Measurements from ENCODE around the gene TEX2. TPM values are rescaled to one million over a fixed set of nuclear protein-coding genes. Genes with fewer than 3 reads are reported as not detected.
"Not testable (repeated sequence)": the region's sequence is repeated elsewhere in the genome, so short reads cannot be mapped to it uniquely, and the experiment has no call there.

TEX2 gene
- total RNA-seq, 1 experiment from 2014 or later: 13.7 TPM

DNA sequence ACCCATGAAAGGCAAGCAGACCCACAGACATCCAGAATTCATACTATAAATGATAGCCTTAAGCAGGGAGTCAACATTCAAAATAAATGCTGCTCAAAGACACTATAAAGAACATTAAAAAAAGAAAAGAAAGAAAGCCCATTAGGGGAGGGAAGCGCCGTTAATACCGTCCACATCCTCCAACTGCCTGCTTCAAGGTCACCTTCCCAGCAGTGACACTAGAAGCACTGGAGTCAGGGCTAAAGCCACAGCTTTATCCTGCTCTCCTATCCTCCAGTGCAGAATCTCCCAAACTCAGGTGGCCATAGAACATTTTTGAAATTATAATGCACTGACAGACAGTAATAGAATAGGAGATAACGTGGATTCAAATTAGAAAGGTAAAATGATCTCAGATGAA, 59.4 kb downstream of the TEX2 start:
- DNase-seq (ENCODE audit: low read depth in 1 of 2, low spot score in 2 of 2): no peak
- no peaks in the 10 kb centered on the region for H3K36me3 ChIP-seq
- H3K27ac ChIP-seq: no peak overlapping the region
- no peak overlapping the region for H3K4me3 ChIP-seq
- no peaks in the 10 kb centered on the region for H3K9me3 ChIP-seq (replicated peaks)
- peaks cover 14% of the 10 kb centered on the region for H3K4me1 ChIP-seq (replicated peaks)
- no peaks in the 10 kb centered on the region for H3K27me3 ChIP-seq (replicated peaks)

DNA sequence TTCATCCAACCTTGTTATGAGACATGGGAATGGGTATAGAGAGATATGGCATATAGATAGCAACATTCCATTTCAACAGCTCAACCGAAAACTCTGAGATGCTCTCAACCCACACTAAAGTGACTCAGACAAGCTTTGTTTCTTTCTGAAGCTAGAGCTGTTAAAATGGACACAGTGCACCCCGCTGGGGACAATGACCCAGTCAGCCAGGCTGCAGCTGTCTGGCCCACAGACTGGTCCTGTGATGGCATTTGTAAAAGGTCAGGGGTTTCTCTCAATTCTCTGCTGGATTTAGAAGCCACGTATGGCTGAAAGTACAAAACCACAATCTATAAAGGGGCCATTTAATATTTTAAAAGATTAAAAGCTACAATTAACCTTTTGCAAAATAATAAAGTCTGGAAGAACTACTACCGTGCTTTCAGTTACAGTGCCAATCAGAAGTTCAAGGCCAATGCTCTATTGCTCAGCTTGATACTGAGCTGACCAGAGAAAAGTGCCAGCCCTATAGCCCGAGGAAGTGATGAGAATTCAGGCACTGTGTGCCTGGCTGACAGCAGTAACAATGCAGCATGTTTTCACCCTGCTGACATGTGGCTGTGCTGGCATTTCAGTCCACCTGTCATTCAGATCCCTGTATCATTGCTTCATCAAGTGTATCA, 60.2 kb downstream of the TEX2 start:
- H3K9me3 ChIP-seq (replicated peaks): no peaks in the 10 kb centered on the region
- no peak overlapping the region for H3K27ac ChIP-seq
- H3K4me1 ChIP-seq (replicated peaks): peaks cover 14% of the 10 kb centered on the region
- DNase-seq (ENCODE audit: low read depth in 1 of 2, low spot score in 2 of 2): peak; percentile 44 to 64
- no peaks in the 10 kb centered on the region for H3K27me3 ChIP-seq (replicated peaks)
- H3K36me3 ChIP-seq: no peaks in the 10 kb centered on the region
- no peak overlapping the region for H3K4me3 ChIP-seq

DNA sequence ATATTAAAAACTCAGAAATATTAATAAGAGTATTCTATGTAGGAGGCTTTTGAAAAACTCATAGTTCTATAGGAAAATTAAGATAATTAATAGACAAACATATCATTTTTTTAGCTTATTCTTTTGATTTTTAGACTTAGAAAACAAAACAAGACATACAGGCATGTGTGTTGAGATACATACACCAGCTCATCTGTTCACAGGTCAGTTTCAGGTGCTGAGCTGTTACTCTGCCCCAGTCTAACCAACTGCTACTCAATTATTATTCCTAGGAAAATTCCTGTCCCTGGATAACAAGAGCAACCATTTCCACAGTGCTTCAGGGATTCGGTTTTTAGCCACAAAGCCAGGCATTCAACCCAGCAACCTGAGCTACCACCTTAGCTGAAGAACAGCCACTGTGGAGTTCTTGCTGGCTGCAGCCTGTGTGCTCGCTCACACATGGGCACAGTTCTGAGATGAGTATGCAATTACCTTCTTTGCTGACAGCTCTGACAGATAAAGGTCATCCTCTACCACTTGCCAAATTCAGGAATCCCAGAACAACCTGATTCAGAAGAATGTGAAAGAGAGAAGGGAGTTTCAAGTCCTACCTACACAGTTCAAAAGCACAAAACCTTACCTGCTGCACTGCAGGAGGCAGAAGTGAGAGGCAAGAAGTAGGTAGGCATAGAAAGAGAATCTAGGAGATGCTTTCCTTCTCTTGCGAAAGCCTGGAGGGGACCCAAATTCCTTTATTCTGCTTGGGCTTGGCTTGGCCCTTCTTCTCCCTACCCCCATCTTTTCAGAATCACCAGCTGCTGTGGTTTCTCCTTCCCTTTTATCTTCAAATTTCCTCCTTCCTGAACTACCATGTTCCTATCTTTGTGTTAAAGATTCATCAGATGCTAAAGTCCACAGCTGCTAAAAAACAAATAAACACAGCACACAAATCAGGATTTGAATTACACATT, 62.7 kb downstream of the TEX2 start:
- no peak for DNase-seq (ENCODE audit: low read depth in 1 of 2, low spot score in 2 of 2)
- H3K27ac ChIP-seq: no peak overlapping the region
- H3K4me1 ChIP-seq (replicated peaks): peaks cover 22% of the 10 kb centered on the region

DNA sequence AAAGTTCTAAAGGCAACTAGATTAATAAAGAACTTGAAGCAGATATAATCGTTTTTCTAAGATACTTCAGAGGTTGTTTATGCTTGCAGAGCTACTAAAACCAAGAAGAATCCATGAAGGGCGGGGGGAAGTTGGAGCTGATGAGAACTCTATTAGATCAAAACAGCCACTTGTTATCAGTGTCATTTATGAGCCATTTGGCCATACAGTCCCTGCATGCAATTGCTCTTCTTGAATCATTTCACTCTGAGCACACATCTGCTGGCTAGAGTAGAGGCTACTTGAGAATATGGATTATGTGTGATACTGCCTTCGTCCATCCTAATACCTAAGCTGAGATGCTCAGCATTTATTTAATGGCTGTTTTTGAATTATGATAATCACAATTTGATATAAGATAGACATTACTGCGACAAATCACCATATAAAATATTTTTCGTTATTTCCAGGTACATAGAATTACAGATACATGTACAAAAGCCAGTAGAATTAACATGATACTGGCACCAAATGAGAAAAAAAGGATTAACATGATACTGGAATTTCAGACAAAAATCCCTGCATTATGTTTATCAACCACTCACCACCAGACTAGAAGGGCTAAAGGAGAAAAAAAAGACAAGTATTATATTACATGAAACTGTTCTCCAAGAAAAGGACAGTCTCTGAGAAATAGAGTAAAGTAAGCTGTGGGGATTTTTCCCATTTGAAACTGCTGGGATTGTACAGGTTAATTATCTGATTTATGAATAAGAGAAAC, 64.5 kb downstream of the TEX2 start:
- Histone ChIP-seq H3K36me3 (no peaks in the 10 kb centered on the region), H3K4me1 (replicated peaks) (peaks cover 22% of the 10 kb centered on the region), H3K4me3 (no peak overlapping the region), H3K27me3 (replicated peaks) (no peaks in the 10 kb centered on the region), H3K9me3 (replicated peaks) (no peaks in the 10 kb centered on the region), H3K27ac (no peak overlapping the region)
- DNase-seq (ENCODE audit: low read depth in 1 of 2, low spot score in 2 of 2): no peak

More for the DNA sequence above, 62.7 kb downstream of the TEX2 start:
- Histone ChIP-seq H3K36me3 (no peaks in the 10 kb centered on the region), H3K27me3 (replicated peaks) (no peaks in the 10 kb centered on the region), H3K9me3 (replicated peaks) (no peaks in the 10 kb centered on the region), H3K4me3 (no peak overlapping the region)

DNA sequence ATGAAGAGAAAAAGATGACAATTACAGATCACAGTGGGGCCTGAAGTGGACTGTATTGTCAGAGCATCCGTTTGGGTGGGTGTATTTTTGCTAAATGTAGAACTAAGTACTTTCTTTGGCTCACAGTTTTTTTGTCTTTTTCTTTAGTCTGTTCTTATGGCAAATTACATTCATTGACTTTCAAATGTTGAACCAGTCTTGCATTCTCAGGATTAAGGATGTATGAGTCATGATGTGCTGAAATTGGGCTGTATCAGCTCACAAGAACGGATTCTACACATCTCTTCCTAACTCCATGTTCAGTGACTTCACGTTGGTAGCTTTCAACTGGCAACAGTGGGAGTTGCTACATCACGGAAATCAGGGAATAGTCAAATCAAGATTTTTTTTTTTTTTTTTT, 66.5 kb downstream of the TEX2 start:
- peak in 1 of 2 experiments; percentile 41 for DNase-seq (ENCODE audit: low read depth in 1 of 2, low spot score in 2 of 2)
- no peaks in the 10 kb centered on the region for H3K27me3 ChIP-seq (replicated peaks)
- H3K27ac ChIP-seq: peak overlapping the region; percentile 30; the same call in 1 of the 2 replicates
- no peak overlapping the region for H3K4me3 ChIP-seq
- no peaks in the 10 kb centered on the region for H3K36me3 ChIP-seq
- peaks cover 8% of the 10 kb centered on the region for H3K4me1 ChIP-seq (replicated peaks)
- no peaks in the 10 kb centered on the region for H3K9me3 ChIP-seq (replicated peaks)

- Histone ChIP-seq H3K27me3 (replicated peaks) (no peaks in the 10 kb centered on the region), H3K4me1 (replicated peaks) (peaks cover 8% of the 10 kb centered on the region), H3K27ac (no peak overlapping the region), H3K36me3 (0 out of 2 replicates have a peak, but pooled peaks cover 5% of the 10 kb centered on the region), H3K4me3 (no peak overlapping the region), H3K9me3 (replicated peaks) (no peaks in the 10 kb centered on the region)
- DNase-seq (ENCODE audit: low read depth in 1 of 2, low spot score in 2 of 2): no peak
Observed at GRCh38 chr17:64193561-64193960, 69.5 kb downstream of the TEX2 start.

GRCh38 chr17:64192589-64192988, 70.5 kb downstream of the TEX2 start:
- H3K9me3 ChIP-seq (replicated peaks): no peaks in the 10 kb centered on the region
- DNase-seq (ENCODE audit: low read depth in 1 of 2, low spot score in 2 of 2): no peak
- 0 out of 2 replicates have a peak, but pooled peaks cover 5% of the 10 kb centered on the region for H3K36me3 ChIP-seq
- H3K27ac ChIP-seq: no peak overlapping the region
- H3K4me1 ChIP-seq (replicated peaks): peaks cover 8% of the 10 kb centered on the region
- H3K27me3 ChIP-seq (replicated peaks): no peaks in the 10 kb centered on the region
- no peak overlapping the region for H3K4me3 ChIP-seq

DNA sequence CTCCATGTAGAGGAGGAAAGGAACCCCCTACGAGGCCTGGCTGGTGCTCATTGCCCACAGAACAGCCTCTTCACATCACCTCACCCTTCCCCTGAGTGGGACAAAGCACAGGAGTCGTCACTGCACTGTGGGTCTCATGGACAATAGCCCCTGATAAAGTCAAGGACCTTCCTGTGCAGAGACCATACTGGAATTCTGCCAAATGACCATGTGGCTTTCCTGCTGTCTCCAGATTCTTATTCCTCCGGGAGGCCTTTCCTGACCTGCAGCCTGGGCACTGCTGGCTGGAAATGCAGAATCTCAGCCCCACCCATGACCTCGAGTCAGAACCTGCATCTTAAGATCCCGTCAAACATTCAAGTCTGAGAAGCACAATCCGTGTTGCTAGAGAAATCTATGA, 72.6 kb downstream of the TEX2 start:
- Histone ChIP-seq H3K27ac (no peak overlapping the region), H3K9me3 (replicated peaks) (no peaks in the 10 kb centered on the region), H3K4me3 (no peak overlapping the region), H3K4me1 (replicated peaks) (no peaks in the 10 kb centered on the region), H3K27me3 (replicated peaks) (no peaks in the 10 kb centered on the region), H3K36me3 (0 out of 2 replicates have a peak, but pooled peaks cover 9% of the 10 kb centered on the region)
- DNase-seq (ENCODE audit: low read depth in 1 of 2, low spot score in 2 of 2): no peak

GRCh38 chr17:64188088-64188487, 75.0 kb downstream of the TEX2 start:
- Histone ChIP-seq H3K27me3 (replicated peaks) (no peaks in the 10 kb centered on the region), H3K36me3 (0 out of 2 replicates have a peak, but pooled peaks cover 9% of the 10 kb centered on the region), H3K9me3 (replicated peaks) (no peaks in the 10 kb centered on the region)

GRCh38 chr17:64187093-64187895, 75.8 kb downstream of the TEX2 start:
- Histone ChIP-seq H3K27ac (no peak overlapping the region), H3K4me1 (replicated peaks) (0 out of 2 replicates have a peak, but pooled peaks cover 4% of the 10 kb centered on the region), H3K4me3 (no peak overlapping the region), H3K27me3 (replicated peaks) (no peaks in the 10 kb centered on the region), H3K9me3 (replicated peaks) (no peaks in the 10 kb centered on the region), H3K36me3 (0 out of 2 replicates have a peak, but pooled peaks cover 9% of the 10 kb centered on the region)
- DNase-seq (ENCODE audit: low read depth in 1 of 2, low spot score in 2 of 2): no peak

More at GRCh38 chr17:64188088-64188487, 75.0 kb downstream of the TEX2 start:
- no peak overlapping the region for H3K27ac ChIP-seq
- 0 out of 2 replicates have a peak, but pooled peaks cover 4% of the 10 kb centered on the region for H3K4me1 ChIP-seq (replicated peaks)
- no peak for DNase-seq (ENCODE audit: low read depth in 1 of 2, low spot score in 2 of 2)
- no peak overlapping the region for H3K4me3 ChIP-seq

DNA sequence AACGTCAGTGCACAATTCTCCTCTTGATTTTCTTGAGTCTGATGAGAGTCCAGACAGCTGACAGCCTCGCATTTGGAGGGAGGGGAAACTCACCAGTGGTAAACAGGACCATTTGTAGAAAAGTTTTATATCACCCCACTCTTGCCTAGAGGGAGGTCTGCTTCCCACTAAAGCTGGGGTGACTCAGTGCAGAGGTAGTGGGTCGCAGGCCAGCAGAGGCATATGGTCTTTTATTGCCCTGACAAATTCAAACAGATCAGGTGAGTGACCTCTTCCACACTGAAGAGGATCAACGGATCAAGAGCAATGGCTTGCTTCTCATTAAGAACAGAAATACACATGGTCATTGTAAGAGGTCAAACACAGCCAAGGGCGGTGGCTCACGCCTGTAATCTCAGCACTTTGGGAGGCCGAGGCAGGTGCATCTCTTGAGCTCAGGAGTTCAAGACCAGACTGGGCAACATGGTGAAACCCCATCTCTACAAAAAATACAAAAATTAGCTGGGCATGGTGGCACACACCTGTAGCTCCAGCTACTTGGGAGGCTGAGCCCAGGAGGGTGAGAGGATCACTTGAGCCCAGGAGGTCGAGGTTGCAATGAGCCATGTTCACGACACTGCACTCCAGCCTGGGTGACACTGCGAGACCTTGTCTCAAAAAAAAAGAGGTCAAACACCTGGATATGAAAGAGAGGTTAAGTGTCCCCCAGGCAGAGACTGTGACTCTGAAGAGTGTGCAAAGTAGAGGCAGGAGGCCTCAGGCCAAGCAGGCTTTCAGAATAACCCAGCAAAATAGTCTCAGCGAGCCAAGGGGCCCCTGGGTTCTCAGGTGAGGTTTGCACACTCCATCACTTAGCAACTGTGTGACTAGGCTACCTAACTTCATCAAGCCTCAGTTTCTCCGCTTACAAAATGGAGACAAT, 76.6 kb downstream of the TEX2 start:
- 0 out of 2 replicates have a peak, but pooled peaks cover 9% of the 10 kb centered on the region for H3K36me3 ChIP-seq
- 0 out of 2 replicates have a peak, but pooled peaks cover 4% of the 10 kb centered on the region for H3K4me1 ChIP-seq (replicated peaks)
- H3K27ac ChIP-seq: no peak overlapping the region
- no peak for DNase-seq (ENCODE audit: low read depth in 1 of 2, low spot score in 2 of 2)
- no peaks in the 10 kb centered on the region for H3K27me3 ChIP-seq (replicated peaks)
- no peak overlapping the region for H3K4me3 ChIP-seq
- H3K9me3 ChIP-seq (replicated peaks): no peaks in the 10 kb centered on the region

GRCh38 chr17:64185557-64185956, 77.5 kb downstream of the TEX2 start:
- H3K27me3 ChIP-seq (replicated peaks); H3K4me1 ChIP-seq (replicated peaks); H3K4me3 ChIP-seq; H3K9me3 ChIP-seq (replicated peaks); H3K36me3 ChIP-seq; H3K27ac ChIP-seq; DNase-seq (ENCODE audit: low read depth in 1 of 2, low spot score in 2 of 2): not testable (repeated sequence)

Data from SJSA1 (cell line).